A549 (cell line): ENCODE data around the gene L3HYPDH. TPM values are rescaled to one million over a fixed set of nuclear protein-coding genes. Genes with fewer than 3 reads are reported as not detected.

Source experiments
- ATAC-seq, 2 experiments: fragments of 200-7000 bp in 1 of 2; fragments of >200 bp in 1 of 2; cut with Nextera tagmentation in 1 of 2; cut with Tn5 transposase in 1 of 2; 3 replicates each; pipeline versions ENCODE4 v1.8.0 to v1.9.1; 2018 to 2020; ENCODE audit warnings: mild to moderate bottlenecking in 1 of 2, moderate library complexity in 1 of 2
- CTCF ChIA-PET: fragments of 300-600 bp; sonication (Branson Sonifier 250); formaldehyde crosslinking; extraction: SDS; loops from one replicate; lab custom pipeline; 2021; ENCODE audit warnings: antibody characterized with exemption, inconsistent platforms; lab: Yijun Ruan, JAX
- POLR2A ChIA-PET: fragments of 350-600 bp; formaldehyde crosslinking; extraction: SDS; loops from one replicate; lab custom pipeline; 2021; ENCODE audit warnings: antibody characterized with exemption, inconsistent platforms; lab: Yijun Ruan, JAX
- DNase-seq, 2 experiments: peaks; one replicate each; pipeline versions ENCODE4 v3.0.0 to v3.0.0-alpha.2; 2011 to 2016; ENCODE audit warnings: low read depth in 1 of 2, low spot score in 1 of 2
- FAIRE-seq: peaks from 2 replicates; lab custom pipeline; 2011; peaks lifted over from hg19 to GRCh38; lab: Jason Lieb, UNC
- H3K27ac ChIP-seq, 2 experiments: fragments of >200 bp; sonication (Bioruptor Twin); formaldehyde crosslinking; 3 replicates each; pipeline ENCODE4 v1.5.1; 2016 to 2017
- H3K4me1 ChIP-seq: fragments of >200 bp; sonication (Bioruptor Twin); formaldehyde crosslinking; 3 replicates; pipeline ENCODE4 v1.6.1; 2016
- H3K4me2 ChIP-seq: fragments of >200 bp; sonication (Bioruptor Twin); formaldehyde crosslinking; 3 replicates; pipeline ENCODE4 v1.6.1; 2016
- H3K4me3 ChIP-seq: fragments of >200 bp; sonication (Bioruptor Twin); formaldehyde crosslinking; 3 replicates; pipeline ENCODE4 v1.5.1; 2016
- H3K9me3 ChIP-seq: fragments of >200 bp; sonication (Bioruptor Twin); formaldehyde crosslinking; 3 replicates; pipeline ENCODE4 v1.6.1; 2016
- CHD2 ChIP-seq: fragments of 150-350 bp; IDR thresholded peaks from 2 replicates; pipeline ENCODE4 v1.6.1; 2014; ENCODE audit warnings: low read length; ENCODE audit not compliant: partially characterized antibody
- EHMT2 ChIP-seq: fragments of 200-600 bp; sonication (generic); IDR thresholded peaks from 2 replicates; pipeline ENCODE4 v1.6.1; 2016; ENCODE audit warnings: antibody characterized with exemption, low read depth, mild to moderate bottlenecking, moderate library complexity
- FOSB ChIP-seq: fragments of 250-450 bp; sonication (Bioruptor Pico); IDR thresholded peaks from 2 replicates; pipeline ENCODE4 v1.5.0; 2020; ENCODE audit warnings: mild to moderate bottlenecking, moderate library complexity
- HOXA7 ChIP-seq: fragments of 250-450 bp; sonication (Bioruptor Pico); IDR thresholded peaks from 2 replicates; pipeline ENCODE4 v1.5.0; 2020; ENCODE audit warnings: mild to moderate bottlenecking, moderate library complexity
- HOXB5 ChIP-seq: fragments of 250-450 bp; sonication (Bioruptor Pico); IDR thresholded peaks from 2 replicates; pipeline ENCODE4 v1.5.0; 2020; ENCODE audit warnings: mild to moderate bottlenecking, moderate library complexity
- JUN ChIP-seq, 2 experiments: fragments of >200 bp; sonication (Bioruptor Twin); formaldehyde crosslinking; IDR thresholded peaks; 2 replicates in 1 of 2; 3 replicates in 1 of 2; pipeline ENCODE4 v1.6.1; 2016 to 2017
- JUNB ChIP-seq: fragments of >200 bp; sonication (Bioruptor Twin); formaldehyde crosslinking; IDR thresholded peaks from 2 replicates; pipeline ENCODE4 v1.6.1; 2016
- KDM1A ChIP-seq: fragments of 200-600 bp; sonication (generic); IDR thresholded peaks from 2 replicates; pipeline ENCODE4 v1.6.1; 2016; ENCODE audit warnings: low read depth, mild to moderate bottlenecking
- KDM5A ChIP-seq: fragments of 200-600 bp; sonication (generic); IDR thresholded peaks from 2 replicates; pipeline ENCODE4 v1.6.1; 2016; ENCODE audit warnings: antibody characterized with exemption, mild to moderate bottlenecking
- MYC ChIP-seq: IDR thresholded peaks from 2 replicates; pipeline ENCODE4 v1.6.1; 2012; ENCODE audit warnings: mild to moderate bottlenecking, inconsistent platforms, low read length, improper control_type of control experiment, borderline replicate concordance
- NR3C1 ChIP-seq: fragments of >200 bp; sonication (Bioruptor Twin); formaldehyde crosslinking; IDR thresholded peaks from 3 replicates; pipeline ENCODE4 v1.6.1; 2017
- PHF8 ChIP-seq: fragments of 200-600 bp; sonication (generic); IDR thresholded peaks from 2 replicates; pipeline ENCODE4 v1.6.1; 2016; ENCODE audit warnings: low read depth, mild to moderate bottlenecking, antibody characterized with exemption, moderate library complexity, borderline replicate concordance
- POLR2A ChIP-seq: IDR thresholded peaks from 2 replicates; pipeline ENCODE4 v1.6.1; 2012; ENCODE audit warnings: mild to moderate bottlenecking, low read length
- RAD21 ChIP-seq, 2 experiments: fragments of >200 bp in 1 of 2; sonication (Bioruptor Twin) in 1 of 2; formaldehyde crosslinking in 1 of 2; IDR thresholded peaks in 1 of 2; conservative IDR thresholded peaks in 1 of 2; 2 replicates in 1 of 2; 3 replicates in 1 of 2; pipeline ENCODE4 v1.6.1; 2012 to 2018; ENCODE audit warnings: inconsistent platforms in 1 of 2
- RARB ChIP-seq: fragments of 250-450 bp; sonication (Bioruptor Pico); IDR thresholded peaks from 2 replicates; pipeline ENCODE4 v1.8.0; 2021; ENCODE audit warnings: mild to moderate bottlenecking, moderate library complexity
- RCOR1 ChIP-seq: fragments of 150-350 bp; IDR thresholded peaks from 2 replicates; pipeline ENCODE4 v1.6.1; 2014; ENCODE audit warnings: antibody characterized with exemption, low read length, low read depth
- RFX5 ChIP-seq: fragments of 450-650 bp; IDR thresholded peaks from 2 replicates; pipeline ENCODE4 v1.7.1; 2014; ENCODE audit warnings: antibody characterized with exemption, mild to moderate bottlenecking, moderate library complexity
- SMC3 ChIP-seq: fragments of >200 bp; sonication (Bioruptor Twin); formaldehyde crosslinking; IDR thresholded peaks from 3 replicates; pipeline ENCODE4 v1.6.1; 2018; ENCODE audit warnings: inconsistent platforms
- SREBF2 ChIP-seq: fragments of 450-650 bp; IDR thresholded peaks from 2 replicates; pipeline ENCODE4 v1.6.1; 2014; ENCODE audit warnings: mild to moderate bottlenecking, moderate library complexity
- ZC3H11A ChIP-seq: fragments of 450-650 bp; IDR thresholded peaks from 2 replicates; pipeline ENCODE4 v1.6.1; 2014; ENCODE audit warnings: antibody characterized with exemption, mild to moderate bottlenecking
- ZFP36 ChIP-seq: fragments of 450-650 bp; IDR thresholded peaks from 2 replicates; pipeline ENCODE4 v1.6.1; 2014; ENCODE audit warnings: borderline replicate concordance; ENCODE audit not compliant: partially characterized antibody
- ZNF302 ChIP-seq: fragments of 250-450 bp; sonication (Bioruptor Pico); IDR thresholded peaks from 2 replicates; pipeline ENCODE4 v1.9.0; 2021; ENCODE audit warnings: inconsistent platforms, mild to moderate bottlenecking, moderate library complexity
- WGBS: methylation state at CpG from one replicate; pipeline ENCODE4 v1.1.6; 2017; ENCODE audit errors: missing lambda C conversion rate; 5-methylcytosine and 5-hydroxymethylcytosine counted together
- polyA plus RNA-seq, 4 experiments: library from polyadenylated mRNA; depleted of rRNA in 3 of 4; stranded (reverse); fragments of >200 nt; fragmentation: RNase III in 1 of 4; extraction: RNeasy Plus Mini Kit Qiagen cat#74134 plus additional on column Dnase treatment in 1 of 4; gene quantifications; 2 replicates in 3 of 4; 3 replicates in 1 of 4; pipeline ENCODE4 v1.2.3, GENCODE V29; 2011 to 2017
- TF ChIP-seq, protein P1 (sequence below): IDR thresholded peaks from 2 replicates; pipeline ENCODE4 v1.6.1; 2012
- TF ChIP-seq, protein P2 (sequence below): fragments of 150-350 bp; IDR thresholded peaks from 2 replicates; pipeline ENCODE4 v1.6.1; 2014; ENCODE audit warnings: low read depth, mild to moderate bottlenecking, low read length
- TF ChIP-seq, protein P3 (sequence below): IDR thresholded peaks from 2 replicates; pipeline ENCODE4 v1.6.1; 2012; ENCODE audit warnings: low read depth, borderline replicate concordance

L3HYPDH gene
- polyA plus RNA-seq, 2 of the 4 experiments (the other 2 are of a cell fraction) = 47.5 to 100.0 TPM

DNA sequence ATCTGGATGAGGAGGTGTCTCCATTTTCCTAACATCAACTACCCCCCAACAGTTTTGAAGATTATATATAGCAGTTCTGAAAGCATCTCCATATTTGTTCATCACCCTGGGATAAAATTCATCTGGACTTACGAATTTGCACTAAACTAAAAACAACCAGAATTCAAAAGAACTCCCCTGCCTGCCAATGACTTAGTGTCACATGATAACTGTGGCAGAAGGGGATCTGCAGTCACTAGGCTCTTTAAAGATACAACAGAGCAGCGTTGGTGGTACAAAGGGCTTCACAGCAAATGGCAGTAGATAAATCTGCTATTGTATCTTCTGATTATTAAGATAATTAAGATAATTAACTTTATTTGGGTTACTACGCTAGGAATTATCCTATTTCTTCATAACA is 49.1 kb downstream of the L3HYPDH start:
- FAIRE-seq = no peak
- TF ChIP-seq ZNF302 (CRISPR knock-in tag) = no peak
- TF ChIP-seq JUN (IDR thresholded peaks at IDR 0.05) = no peak
- no peak for TF ChIP-seq SMC3
- TF ChIP-seq CHD2 = no peak
- TF ChIP-seq SREBF2 = no peak
- TF ChIP-seq RAD21 (conservative IDR thresholded peaks at IDR 0.05 in 1 of 2, IDR thresholded peaks at IDR 0.05 in 1 of 2) = no peak
- TF ChIP-seq, protein P1, sequence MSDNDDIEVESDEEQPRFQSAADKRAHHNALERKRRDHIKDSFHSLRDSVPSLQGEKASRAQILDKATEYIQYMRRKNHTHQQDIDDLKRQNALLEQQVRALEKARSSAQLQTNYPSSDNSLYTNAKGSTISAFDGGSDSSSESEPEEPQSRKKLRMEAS = no peak
- no peak for TF ChIP-seq JUNB
- no peak for TF ChIP-seq RCOR1
- TF ChIP-seq PHF8 = no peak
- no peak for TF ChIP-seq NR3C1
- no peak for TF ChIP-seq ZFP36
- no peak for TF ChIP-seq ZC3H11A
- TF ChIP-seq EHMT2 = no peak
- no peak for TF ChIP-seq KDM1A
- no peak for TF ChIP-seq KDM5A
- no peak for TF ChIP-seq FOSB (CRISPR knock-in tag)
- no peak for ATAC-seq
- Histone ChIP-seq H3K4me3 (no peak overlapping the region), H3K9me3 (no peaks in the 10 kb centered on the region), H3K4me2 (no peak overlapping the region), H3K4me1 (peaks cover 7% of the 10 kb centered on the region; the same call in 2 of the 3 replicates), H3K27ac (no peak overlapping the region)
- ChIA-PET CTCF (interaction anchor here (1.6 to 2.7 kb wide), 2 partner anchors 10 to 308 kb away, joined by 5 to 15 read pairs; no protein-coding TSS in a partner anchor), POLR2A (no interaction called here)
- WGBS = 95% methylated on average over 3 of the region's 3 CpGs
- DNase-seq = no peak

DNA sequence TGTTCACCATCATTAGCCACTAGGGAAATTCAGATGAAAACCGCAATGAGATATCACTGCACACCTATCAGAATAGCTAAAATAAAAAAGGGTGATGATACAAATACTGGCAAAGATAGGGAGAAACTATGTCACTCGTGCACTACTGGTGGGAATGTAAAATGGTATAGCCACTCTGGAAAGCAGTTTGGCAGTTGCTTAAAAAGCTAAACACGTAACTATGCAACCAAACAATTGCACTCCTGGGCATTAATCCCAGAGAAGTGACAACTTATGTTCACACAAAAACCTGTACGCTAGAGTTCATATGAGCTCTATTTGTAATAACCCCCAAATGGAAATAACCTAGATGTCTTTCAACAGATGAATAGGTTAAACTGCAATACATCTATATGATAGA is 54.4 kb downstream of the L3HYPDH start:
- 95% methylated on average over 4 of the region's 4 CpGs for WGBS
- peaks cover 8% of the 10 kb centered on the region; the same call in 1 of the 3 replicates for H3K4me1 ChIP-seq
- DNase-seq = no peak
- no peaks in the 10 kb centered on the region for H3K9me3 ChIP-seq
- H3K4me3 ChIP-seq = no peak overlapping the region
- CTCF ChIA-PET = interaction anchor here (1.0 to 2.5 kb wide), 5 partner anchors 10 to 928 kb away, joined by 3 to 10 read pairs (median 6); no protein-coding TSS in a partner anchor
- H3K4me2 ChIP-seq = no peak overlapping the region
- H3K27ac ChIP-seq = no peak overlapping the region
- no peak for ATAC-seq
- POLR2A ChIA-PET = no interaction called here
- TF ChIP-seq JUNB (no peak), FOSB (CRISPR knock-in tag) (no peak), ZNF302 (CRISPR knock-in tag) (no peak), JUN (IDR thresholded peaks at IDR 0.05) (no peak), MYC (no peak), RCOR1 (no peak), HOXB5 (CRISPR knock-in tag) (no peak), KDM5A (no peak), CHD2 (no peak), HOXA7 (CRISPR knock-in tag) (no peak), POLR2A (no peak), RARB (CRISPR knock-in tag) (no peak), RFX5 (no peak)
- TF ChIP-seq, protein P2, sequence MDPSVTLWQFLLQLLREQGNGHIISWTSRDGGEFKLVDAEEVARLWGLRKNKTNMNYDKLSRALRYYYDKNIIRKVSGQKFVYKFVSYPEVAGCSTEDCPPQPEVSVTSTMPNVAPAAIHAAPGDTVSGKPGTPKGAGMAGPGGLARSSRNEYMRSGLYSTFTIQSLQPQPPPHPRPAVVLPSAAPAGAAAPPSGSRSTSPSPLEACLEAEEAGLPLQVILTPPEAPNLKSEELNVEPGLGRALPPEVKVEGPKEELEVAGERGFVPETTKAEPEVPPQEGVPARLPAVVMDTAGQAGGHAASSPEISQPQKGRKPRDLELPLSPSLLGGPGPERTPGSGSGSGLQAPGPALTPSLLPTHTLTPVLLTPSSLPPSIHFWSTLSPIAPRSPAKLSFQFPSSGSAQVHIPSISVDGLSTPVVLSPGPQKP = no peak
- TF ChIP-seq, protein P3, sequence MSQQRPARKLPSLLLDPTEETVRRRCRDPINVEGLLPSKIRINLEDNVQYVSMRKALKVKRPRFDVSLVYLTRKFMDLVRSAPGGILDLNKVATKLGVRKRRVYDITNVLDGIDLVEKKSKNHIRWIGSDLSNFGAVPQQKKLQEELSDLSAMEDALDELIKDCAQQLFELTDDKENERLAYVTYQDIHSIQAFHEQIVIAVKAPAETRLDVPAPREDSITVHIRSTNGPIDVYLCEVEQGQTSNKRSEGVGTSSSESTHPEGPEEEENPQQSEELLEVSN = no peak
- FAIRE-seq = no peak
